A549 (cell line): Measurements from ENCODE around the gene PRDM2. TPM values are rescaled to one million over a fixed set of nuclear protein-coding genes. Genes with fewer than 3 reads are reported as not detected.

ENCODE experiments used
- ATAC-seq, 2 experiments: fragments of 200-7000 bp in 1 of 2; fragments of >200 bp in 1 of 2; cut with Nextera tagmentation in 1 of 2; cut with Tn5 transposase in 1 of 2; 3 replicates each; pipeline versions ENCODE4 v1.8.0 to v1.9.1; 2018 to 2020; ENCODE audit warnings: mild to moderate bottlenecking in 1 of 2, moderate library complexity in 1 of 2
- CTCF ChIA-PET: fragments of 300-600 bp; sonication (Branson Sonifier 250); formaldehyde crosslinking; extraction: SDS; loops from one replicate; lab custom pipeline; 2021; ENCODE audit warnings: antibody characterized with exemption, inconsistent platforms; lab: Yijun Ruan, JAX
- POLR2A ChIA-PET: fragments of 350-600 bp; formaldehyde crosslinking; extraction: SDS; loops from one replicate; lab custom pipeline; 2021; ENCODE audit warnings: antibody characterized with exemption, inconsistent platforms; lab: Yijun Ruan, JAX
- DNase-seq, 2 experiments: peaks; one replicate each; pipeline versions ENCODE4 v3.0.0 to v3.0.0-alpha.2; 2011 to 2016; ENCODE audit warnings: low read depth in 1 of 2, low spot score in 1 of 2
- FAIRE-seq: peaks from 2 replicates; lab custom pipeline; 2011; peaks lifted over from hg19 to GRCh38; lab: Jason Lieb, UNC
- H3K27ac ChIP-seq, 2 experiments: fragments of >200 bp; sonication (Bioruptor Twin); formaldehyde crosslinking; 3 replicates each; pipeline ENCODE4 v1.5.1; 2016 to 2017
- H3K4me1 ChIP-seq: fragments of >200 bp; sonication (Bioruptor Twin); formaldehyde crosslinking; 3 replicates; pipeline ENCODE4 v1.6.1; 2016
- H3K4me2 ChIP-seq: fragments of >200 bp; sonication (Bioruptor Twin); formaldehyde crosslinking; 3 replicates; pipeline ENCODE4 v1.6.1; 2016
- H3K4me3 ChIP-seq: fragments of >200 bp; sonication (Bioruptor Twin); formaldehyde crosslinking; 3 replicates; pipeline ENCODE4 v1.5.1; 2016
- H3K9me3 ChIP-seq: fragments of >200 bp; sonication (Bioruptor Twin); formaldehyde crosslinking; 3 replicates; pipeline ENCODE4 v1.6.1; 2016
- CHD4 ChIP-seq: fragments of 200-600 bp; sonication (generic); IDR thresholded peaks from 2 replicates; pipeline ENCODE4 v1.6.1; 2016; ENCODE audit warnings: antibody characterized with exemption, mild to moderate bottlenecking, borderline replicate concordance
- EHF ChIP-seq: fragments of 250-450 bp; sonication (Bioruptor Pico); IDR thresholded peaks from 2 replicates; pipeline ENCODE4 v1.5.0; 2020; ENCODE audit warnings: mild to moderate bottlenecking
- ESRRA ChIP-seq: fragments of 150-350 bp; IDR thresholded peaks from 2 replicates; pipeline ENCODE4 v1.6.1; 2014; ENCODE audit warnings: mild to moderate bottlenecking, low read length, borderline replicate concordance
- FOSL2 ChIP-seq, 2 experiments: fragments of 450-650 bp in 1 of 2; fragments of >200 bp in 1 of 2; sonication (Bioruptor Twin) in 1 of 2; formaldehyde crosslinking; IDR thresholded peaks; 2 replicates each; pipeline versions ENCODE4 v1.5.0 to v1.6.1; 2016 to 2020; ENCODE audit warnings: mild to moderate bottlenecking in 1 of 2, moderate library complexity in 1 of 2
- GATA3 ChIP-seq: IDR thresholded peaks from 2 replicates; pipeline ENCODE4 v1.6.1; 2012; ENCODE audit warnings: borderline replicate concordance
- HOXA7 ChIP-seq: fragments of 250-450 bp; sonication (Bioruptor Pico); IDR thresholded peaks from 2 replicates; pipeline ENCODE4 v1.5.0; 2020; ENCODE audit warnings: mild to moderate bottlenecking, moderate library complexity
- HOXB13 ChIP-seq: fragments of 250-450 bp; sonication (Bioruptor Pico); IDR thresholded peaks from 2 replicates; pipeline ENCODE4 v1.5.0; 2020; ENCODE audit warnings: low read depth, mild to moderate bottlenecking, moderate library complexity
- KDM1A ChIP-seq: fragments of 200-600 bp; sonication (generic); IDR thresholded peaks from 2 replicates; pipeline ENCODE4 v1.6.1; 2016; ENCODE audit warnings: low read depth, mild to moderate bottlenecking
- KDM5A ChIP-seq: fragments of 200-600 bp; sonication (generic); IDR thresholded peaks from 2 replicates; pipeline ENCODE4 v1.6.1; 2016; ENCODE audit warnings: antibody characterized with exemption, mild to moderate bottlenecking
- MAFK ChIP-seq: fragments of 450-650 bp; IDR thresholded peaks from 2 replicates; pipeline ENCODE4 v1.6.1; 2014; ENCODE audit not compliant: partially characterized antibody
- POLR2A ChIP-seq: IDR thresholded peaks from 2 replicates; pipeline ENCODE4 v1.6.1; 2012; ENCODE audit warnings: mild to moderate bottlenecking, low read length
- RAD21 ChIP-seq, 2 experiments: fragments of >200 bp in 1 of 2; sonication (Bioruptor Twin) in 1 of 2; formaldehyde crosslinking in 1 of 2; IDR thresholded peaks in 1 of 2; conservative IDR thresholded peaks in 1 of 2; 2 replicates in 1 of 2; 3 replicates in 1 of 2; pipeline ENCODE4 v1.6.1; 2012 to 2018; ENCODE audit warnings: inconsistent platforms in 1 of 2
- RARB ChIP-seq: fragments of 250-450 bp; sonication (Bioruptor Pico); IDR thresholded peaks from 2 replicates; pipeline ENCODE4 v1.8.0; 2021; ENCODE audit warnings: mild to moderate bottlenecking, moderate library complexity
- RCOR1 ChIP-seq: fragments of 150-350 bp; IDR thresholded peaks from 2 replicates; pipeline ENCODE4 v1.6.1; 2014; ENCODE audit warnings: antibody characterized with exemption, low read length, low read depth
- SMC3 ChIP-seq: fragments of >200 bp; sonication (Bioruptor Twin); formaldehyde crosslinking; IDR thresholded peaks from 3 replicates; pipeline ENCODE4 v1.6.1; 2018; ENCODE audit warnings: inconsistent platforms
- WGBS: methylation state at CpG from one replicate; pipeline ENCODE4 v1.1.6; 2017; ENCODE audit errors: missing lambda C conversion rate; 5-methylcytosine and 5-hydroxymethylcytosine counted together
- polyA plus RNA-seq, 4 experiments: library from polyadenylated mRNA; depleted of rRNA in 3 of 4; stranded (reverse); fragments of >200 nt; fragmentation: RNase III in 1 of 4; extraction: RNeasy Plus Mini Kit Qiagen cat#74134 plus additional on column Dnase treatment in 1 of 4; gene quantifications; 2 replicates in 3 of 4; 3 replicates in 1 of 4; pipeline ENCODE4 v1.2.3, GENCODE V29; 2011 to 2017
- TF ChIP-seq, protein P1 (sequence below): fragments of >200 bp; sonication (Bioruptor Twin); formaldehyde crosslinking; IDR thresholded peaks from 2 replicates; pipeline ENCODE4 v1.6.1; 2016
- TF ChIP-seq, protein P2 (sequence below): IDR thresholded peaks from 2 replicates; pipeline ENCODE4 v1.6.1; 2012
- TF ChIP-seq, protein P3 (sequence below): IDR thresholded peaks from 2 replicates; pipeline ENCODE4 v1.6.1; 2012

The PRDM2 gene
- polyA plus RNA-seq, 2 of the 4 experiments (the other 2 are of a cell fraction) = 7.9 to 8.4 TPM

DNA sequence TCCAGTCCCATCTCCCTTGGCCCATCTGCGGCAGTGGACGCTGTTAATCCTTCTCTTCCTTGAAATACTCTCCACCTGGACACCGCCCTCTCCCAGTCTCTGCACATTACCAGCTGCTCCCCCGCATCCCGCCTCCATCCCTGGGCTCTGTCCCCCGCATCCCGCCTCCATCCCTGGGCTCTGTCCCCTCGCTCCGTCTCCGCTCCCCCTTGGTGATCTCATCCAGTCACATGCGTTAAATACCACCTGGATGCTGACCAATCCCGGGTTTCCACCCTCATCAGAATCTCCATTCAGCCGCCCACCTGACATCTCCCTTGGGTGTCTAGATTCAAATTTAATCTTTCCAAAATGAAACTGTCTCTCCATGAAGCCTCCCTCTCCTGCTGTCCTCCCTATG lies 106.1 kb downstream of the PRDM2 start:
- ChIA-PET POLR2A (no interaction called here), CTCF (interaction anchor here (1.2 kb wide), 1 partner anchor 16 kb away, joined by 3 read pairs; no protein-coding TSS in a partner anchor)
- no peak for TF ChIP-seq HOXB13 (CRISPR knock-in tag)
- no peak for TF ChIP-seq GATA3
- TF ChIP-seq POLR2A = no peak
- TF ChIP-seq HOXA7 (CRISPR knock-in tag) = no peak
- TF ChIP-seq, protein P1, sequence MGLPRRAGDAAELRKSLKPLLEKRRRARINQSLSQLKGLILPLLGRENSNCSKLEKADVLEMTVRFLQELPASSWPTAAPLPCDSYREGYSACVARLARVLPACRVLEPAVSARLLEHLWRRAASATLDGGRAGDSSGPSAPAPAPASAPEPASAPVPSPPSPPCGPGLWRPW = no peak
- no peak for TF ChIP-seq RCOR1
- no peak for TF ChIP-seq SMC3
- H3K4me2 ChIP-seq = no peak overlapping the region
- H3K4me1 ChIP-seq = no peaks in the 10 kb centered on the region
- DNase-seq = no peak
- no peaks in the 10 kb centered on the region for H3K9me3 ChIP-seq
- 85% methylated on average over 13 of the region's 13 CpGs for WGBS
- no peak overlapping the region for H3K4me3 ChIP-seq
- ATAC-seq = no peak
- H3K27ac ChIP-seq = no peak overlapping the region
- no peak for FAIRE-seq

DNA sequence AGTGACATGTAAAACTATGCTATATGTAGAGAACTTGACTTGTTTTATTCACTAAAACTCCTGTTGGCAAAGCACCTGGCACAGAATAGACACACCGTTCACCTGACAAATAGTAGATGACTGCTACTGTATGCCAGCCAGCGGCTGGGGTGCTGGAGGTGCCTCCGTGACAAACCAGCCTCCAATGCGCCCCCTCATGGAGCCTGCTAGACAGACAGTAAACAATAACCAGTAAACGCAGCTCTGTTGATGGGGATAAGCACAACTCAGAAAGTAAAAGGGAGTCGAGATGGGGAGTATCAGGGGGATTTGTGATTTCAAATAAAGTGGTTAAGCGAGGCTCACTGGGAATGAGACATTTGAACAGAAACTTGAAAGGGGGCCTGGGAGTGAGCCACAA lies 107.2 kb downstream of the PRDM2 start:
- Histone ChIP-seq H3K4me3 (no peak overlapping the region), H3K4me1 (no peaks in the 10 kb centered on the region), H3K4me2 (no peak overlapping the region), H3K27ac (no peak overlapping the region), H3K9me3 (no peaks in the 10 kb centered on the region)
- TF ChIP-seq RAD21 (conservative IDR thresholded peaks at IDR 0.05 in 1 of 2, IDR thresholded peaks at IDR 0.05 in 1 of 2) = peak in 1 of 2 experiments; percentile 19; a peak in 1 of 5 replicates
- TF ChIP-seq, protein P1 = no peak
- DNase-seq (peak; percentile 4 to 22), ATAC-seq (peak in 1 of 2 experiments; percentile 80; a peak in 3 of 6 replicates), FAIRE-seq (no peak)
- 34% methylated on average over 6 of the region's 7 CpGs for WGBS
- ChIA-PET POLR2A (no interaction called here), CTCF (no interaction called here)

DNA sequence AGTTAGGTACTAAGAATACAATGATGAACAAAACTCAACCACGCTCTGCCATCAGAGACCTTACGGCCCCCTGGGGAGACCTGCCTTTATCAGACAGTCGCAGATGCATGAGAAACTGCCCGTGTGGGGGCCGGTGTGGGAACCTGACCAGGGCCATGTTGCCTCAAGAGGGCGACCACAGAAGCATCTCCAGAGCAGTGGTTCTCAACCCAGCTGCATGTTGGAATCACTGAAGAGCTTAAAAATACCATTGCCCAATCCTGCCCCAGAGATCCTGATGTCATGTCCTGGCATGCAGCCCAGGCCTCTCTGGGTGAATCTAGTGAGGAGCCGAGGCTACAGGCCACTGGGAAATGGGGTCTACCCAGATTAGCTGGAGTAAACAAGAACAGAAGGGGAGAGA lies 108.7 kb downstream of the PRDM2 start:
- no peak for DNase-seq

DNA sequence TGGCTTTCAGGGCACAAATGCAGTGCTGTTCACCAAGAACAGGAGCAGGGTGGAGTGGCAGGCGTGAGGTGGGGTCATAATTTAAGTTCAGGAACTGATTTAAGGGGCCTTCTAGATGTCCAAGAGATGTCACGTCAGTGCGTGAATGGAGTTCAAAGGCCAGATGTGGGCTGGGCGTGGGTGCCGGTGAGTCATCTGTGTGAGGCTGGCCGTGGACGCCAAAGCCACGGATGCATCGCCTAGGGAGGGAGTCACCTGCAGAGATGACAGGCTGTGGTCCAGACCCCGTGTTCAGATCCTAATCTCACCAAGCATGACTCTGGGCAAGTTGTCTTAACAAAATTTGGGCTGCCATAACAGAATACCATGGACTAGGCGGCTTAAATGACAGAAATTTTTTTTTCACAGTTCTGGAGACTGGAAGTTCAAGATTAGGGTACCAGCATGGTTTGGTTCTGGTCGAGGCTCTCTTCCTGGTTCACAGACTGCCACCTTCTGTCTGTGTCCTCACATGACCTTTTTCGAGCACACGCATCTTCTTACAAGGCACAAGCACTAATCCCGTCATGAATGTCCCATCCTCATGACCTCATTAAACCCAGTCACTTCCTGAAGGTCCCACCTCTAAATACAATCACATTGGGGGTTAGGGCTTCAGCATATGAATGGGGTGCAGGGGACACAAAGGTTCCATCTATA lies 109.6 kb downstream of the PRDM2 start:
- CTCF ChIA-PET = interaction anchor here (0.7 kb wide), 1 partner anchor 111 kb away, joined by 3 read pairs; no protein-coding TSS in a partner anchor
- Histone ChIP-seq H3K4me3 (no peak overlapping the region), H3K27ac (no peak overlapping the region), H3K4me1 (no peaks in the 10 kb centered on the region), H3K9me3 (no peaks in the 10 kb centered on the region), H3K4me2 (no peak overlapping the region)
- WGBS = 67% methylated on average over 12 of the region's 15 CpGs
- DNase-seq = no peak
- no peak for ATAC-seq
- FAIRE-seq = no peak
- no peak for TF ChIP-seq RARB (CRISPR knock-in tag)
- no peak for TF ChIP-seq KDM1A
- TF ChIP-seq CHD4 = no peak
- TF ChIP-seq POLR2A = no peak
- POLR2A ChIA-PET = no interaction called here

More for the DNA sequence above, 108.7 kb downstream of the PRDM2 start:
- FAIRE-seq (no peak), ATAC-seq (no peak)
- Histone ChIP-seq H3K4me2 (no peak overlapping the region), H3K4me1 (no peaks in the 10 kb centered on the region), H3K27ac (no peak overlapping the region), H3K4me3 (no peak overlapping the region), H3K9me3 (no peaks in the 10 kb centered on the region)
- TF ChIP-seq FOSL2 (IDR thresholded peaks at IDR 0.05) (no peak), FOSL2 (CRISPR knock-in tag; IDR thresholded peaks at IDR 0.05) (no peak), MAFK (no peak), HOXA7 (CRISPR knock-in tag) (no peak), HOXB13 (CRISPR knock-in tag) (no peak), RCOR1 (no peak), KDM5A (no peak), EHF (CRISPR knock-in tag) (no peak), ESRRA (no peak), CHD4 (no peak), RAD21 (conservative IDR thresholded peaks at IDR 0.05 in 1 of 2, IDR thresholded peaks at IDR 0.05 in 1 of 2) (no peak)
- TF ChIP-seq, protein P2, sequence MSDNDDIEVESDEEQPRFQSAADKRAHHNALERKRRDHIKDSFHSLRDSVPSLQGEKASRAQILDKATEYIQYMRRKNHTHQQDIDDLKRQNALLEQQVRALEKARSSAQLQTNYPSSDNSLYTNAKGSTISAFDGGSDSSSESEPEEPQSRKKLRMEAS = no peak
- TF ChIP-seq, protein P3, sequence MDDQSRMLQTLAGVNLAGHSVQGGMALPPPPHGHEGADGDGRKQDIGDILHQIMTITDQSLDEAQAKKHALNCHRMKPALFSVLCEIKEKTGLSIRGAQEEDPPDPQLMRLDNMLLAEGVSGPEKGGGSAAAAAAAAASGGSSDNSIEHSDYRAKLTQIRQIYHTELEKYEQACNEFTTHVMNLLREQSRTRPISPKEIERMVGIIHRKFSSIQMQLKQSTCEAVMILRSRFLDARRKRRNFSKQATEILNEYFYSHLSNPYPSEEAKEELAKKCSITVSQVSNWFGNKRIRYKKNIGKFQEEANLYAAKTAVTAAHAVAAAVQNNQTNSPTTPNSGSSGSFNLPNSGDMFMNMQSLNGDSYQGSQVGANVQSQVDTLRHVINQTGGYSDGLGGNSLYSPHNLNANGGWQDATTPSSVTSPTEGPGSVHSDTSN = no peak
- ChIA-PET CTCF (no interaction called here), POLR2A (no interaction called here)
- WGBS = 82% methylated on average over 6 of the region's 7 CpGs
